AG09319 (cell line): ENCODE results near the gene TMCC3.

ENCODE experiments used
- DNase-seq: peaks from one replicate; pipeline ENCODE4 v3.0.0-alpha.2; 2010; ENCODE audit warnings: low read depth; ENCODE audit errors: extremely low read depth
- TF ChIP-seq, protein P1 (sequence below): IDR thresholded peaks from 2 replicates; pipeline ENCODE4 v1.5.1; 2011; ENCODE audit warnings: low read depth, mild to moderate bottlenecking, inconsistent platforms, low read length, moderate library complexity

TMCC3 gene

GRCh38 chr12:94525951-94526350 is 124.4 kb downstream of the TMCC3 start:
- TF ChIP-seq, protein P1, sequence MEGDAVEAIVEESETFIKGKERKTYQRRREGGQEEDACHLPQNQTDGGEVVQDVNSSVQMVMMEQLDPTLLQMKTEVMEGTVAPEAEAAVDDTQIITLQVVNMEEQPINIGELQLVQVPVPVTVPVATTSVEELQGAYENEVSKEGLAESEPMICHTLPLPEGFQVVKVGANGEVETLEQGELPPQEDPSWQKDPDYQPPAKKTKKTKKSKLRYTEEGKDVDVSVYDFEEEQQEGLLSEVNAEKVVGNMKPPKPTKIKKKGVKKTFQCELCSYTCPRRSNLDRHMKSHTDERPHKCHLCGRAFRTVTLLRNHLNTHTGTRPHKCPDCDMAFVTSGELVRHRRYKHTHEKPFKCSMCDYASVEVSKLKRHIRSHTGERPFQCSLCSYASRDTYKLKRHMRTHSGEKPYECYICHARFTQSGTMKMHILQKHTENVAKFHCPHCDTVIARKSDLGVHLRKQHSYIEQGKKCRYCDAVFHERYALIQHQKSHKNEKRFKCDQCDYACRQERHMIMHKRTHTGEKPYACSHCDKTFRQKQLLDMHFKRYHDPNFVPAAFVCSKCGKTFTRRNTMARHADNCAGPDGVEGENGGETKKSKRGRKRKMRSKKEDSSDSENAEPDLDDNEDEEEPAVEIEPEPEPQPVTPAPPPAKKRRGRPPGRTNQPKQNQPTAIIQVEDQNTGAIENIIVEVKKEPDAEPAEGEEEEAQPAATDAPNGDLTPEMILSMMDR = no peak
- DNase-seq = no peak
